SK-N-SH treated with all-trans-retinoic acid at 6 μM for 48 hours (cell line): Measurements from ENCODE around the gene ADAMTS6.

ENCODE experiments used
- ATAC-seq: fragments of 200-7000 bp; cut with Tn5 transposase; 3 replicates; pipeline ENCODE4 v1.9.1; 2020; ENCODE audit warnings: mild to moderate bottlenecking, moderate library complexity
- ARNTL ChIP-seq: fragments of 450-650 bp; formaldehyde crosslinking; IDR thresholded peaks from 2 replicates; pipeline ENCODE4 v1.5.0; 2020; ENCODE audit warnings: low read depth, mild to moderate bottlenecking, moderate library complexity, borderline replicate concordance
- BACH2 ChIP-seq: fragments of 250-450 bp; sonication (Bioruptor Pico); IDR thresholded peaks from 2 replicates; pipeline ENCODE4 v1.9.0; 2021; ENCODE audit warnings: mild to moderate bottlenecking, borderline replicate concordance
- CSRNP3 ChIP-seq: fragments of 250-450 bp; sonication (Bioruptor Pico); IDR thresholded peaks from 2 replicates; pipeline ENCODE4 v1.5.1; 2021; ENCODE audit warnings: mild to moderate bottlenecking, moderate library complexity
- ESRRG ChIP-seq: fragments of 250-450 bp; sonication (Bioruptor Pico); IDR thresholded peaks from 2 replicates; pipeline ENCODE4 v1.6.1; 2021; ENCODE audit warnings: mild to moderate bottlenecking
- GLIS3 ChIP-seq: fragments of 250-450 bp; sonication (Bioruptor Pico); IDR thresholded peaks from 2 replicates; pipeline ENCODE4 v1.5.0; 2020; ENCODE audit warnings: mild to moderate bottlenecking, moderate library complexity
- OSR1 ChIP-seq: fragments of 250-450 bp; sonication (Bioruptor Pico); IDR thresholded peaks from 2 replicates; pipeline ENCODE4 v1.8.0; 2022; ENCODE audit warnings: moderate library complexity, mild to moderate bottlenecking, inconsistent platforms
- PATZ1 ChIP-seq: fragments of 250-450 bp; sonication (Bioruptor Pico); IDR thresholded peaks from 2 replicates; pipeline ENCODE4 v1.8.0; 2020; ENCODE audit warnings: mild to moderate bottlenecking, moderate library complexity, borderline replicate concordance
- POU6F1 ChIP-seq: fragments of 250-450 bp; sonication (Bioruptor Pico); IDR thresholded peaks from 2 replicates; pipeline ENCODE4 v1.8.0; 2021; ENCODE audit warnings: low read depth, mild to moderate bottlenecking, moderate library complexity, borderline replicate concordance
- PPARA ChIP-seq: fragments of 250-450 bp; sonication (Bioruptor Pico); IDR thresholded peaks from 2 replicates; pipeline ENCODE4 v1.5.0; 2020; ENCODE audit warnings: mild to moderate bottlenecking, borderline replicate concordance
- SNAI2 ChIP-seq: fragments of 250-450 bp; sonication (Bioruptor Pico); IDR thresholded peaks from 2 replicates; pipeline ENCODE4 v1.5.0; 2020; ENCODE audit warnings: mild to moderate bottlenecking, moderate library complexity
- TCF4 ChIP-seq: fragments of 250-450 bp; sonication (Bioruptor Pico); IDR thresholded peaks from 2 replicates; pipeline ENCODE4 v1.8.0; 2021; ENCODE audit warnings: mild to moderate bottlenecking, moderate library complexity, borderline replicate concordance
- TOX ChIP-seq: fragments of 250-450 bp; sonication (Bioruptor Pico); IDR thresholded peaks from 2 replicates; pipeline ENCODE4 v1.8.0; 2021; ENCODE audit warnings: mild to moderate bottlenecking, moderate library complexity, borderline replicate concordance
- TSHZ2 ChIP-seq: fragments of 250-450 bp; sonication (Bioruptor Pico); IDR thresholded peaks from 2 replicates; pipeline ENCODE4 v1.5.0; 2020; ENCODE audit warnings: mild to moderate bottlenecking, moderate library complexity
- ZC3H10 ChIP-seq: fragments of 250-450 bp; sonication (Bioruptor Pico); IDR thresholded peaks from 2 replicates; pipeline ENCODE4 v1.5.1; 2021; ENCODE audit warnings: mild to moderate bottlenecking, moderate library complexity
- ZFP3 ChIP-seq: fragments of 250-450 bp; sonication (Bioruptor Pico); IDR thresholded peaks from 2 replicates; pipeline ENCODE4 v1.5.0; 2020; ENCODE audit warnings: mild to moderate bottlenecking, moderate library complexity
- ZFP30 ChIP-seq: fragments of 450-650 bp; formaldehyde crosslinking; IDR thresholded peaks from 2 replicates; pipeline ENCODE4 v1.5.0; 2022; ENCODE audit warnings: mild to moderate bottlenecking, moderate library complexity
- ZNF565 ChIP-seq: fragments of 450-650 bp; formaldehyde crosslinking; conservative IDR thresholded peaks from 2 replicates; pipeline ENCODE4 v1.5.0; 2020; ENCODE audit warnings: low read depth, mild to moderate bottlenecking, moderate library complexity
- ZNF70 ChIP-seq: fragments of 450-650 bp; formaldehyde crosslinking; IDR thresholded peaks from 2 replicates; pipeline ENCODE4 v1.5.0; 2020; ENCODE audit warnings: mild to moderate bottlenecking, moderate library complexity
- ZNF8 ChIP-seq: fragments of 450-650 bp; formaldehyde crosslinking; IDR thresholded peaks from 2 replicates; pipeline ENCODE4 v1.5.0; 2020; ENCODE audit warnings: mild to moderate bottlenecking, moderate library complexity

Gene ADAMTS6

GRCh38 chr5:65332591-65332990 lies 149.1 kb downstream of the ADAMTS6 start (continued):
- TF ChIP-seq ESRRG (CRISPR knock-in tag): no peak
- TF ChIP-seq ZNF8 (CRISPR knock-in tag): no peak
- TF ChIP-seq, all 23 proteins: peak for 0

- no peak for ATAC-seq
- no peak for TF ChIP-seq POU6F1 (CRISPR knock-in tag)
- no peak for TF ChIP-seq ZFP30 (CRISPR knock-in tag)
- no peak for TF ChIP-seq ZNF70
- no peak for TF ChIP-seq SNAI2 (CRISPR knock-in tag)
- no peak for TF ChIP-seq OSR1 (CRISPR knock-in tag)
- no peak for TF ChIP-seq ZC3H10 (CRISPR knock-in tag)
- no peak for TF ChIP-seq ZNF8 (CRISPR knock-in tag)
- TF ChIP-seq TSHZ2 (CRISPR knock-in tag): no peak
- no peak for TF ChIP-seq TOX (CRISPR knock-in tag)
- TF ChIP-seq PPARA: no peak
- TF ChIP-seq ESRRG (CRISPR knock-in tag): no peak
- no peak for TF ChIP-seq BACH2 (CRISPR knock-in tag)
- no peak for TF ChIP-seq ZNF565 (CRISPR knock-in tag)
Measured at GRCh38 chr5:65329266-65329665, 152.5 kb downstream of the ADAMTS6 start.

- TF ChIP-seq GLIS3 (CRISPR knock-in tag) (no peak), ZNF565 (CRISPR knock-in tag) (no peak), ZFP3 (CRISPR knock-in tag) (no peak)
- ATAC-seq: no peak
Measured at GRCh38 chr5:65327582-65327981, 154.1 kb downstream of the ADAMTS6 start.

- TF ChIP-seq ZNF8 (CRISPR knock-in tag) (no peak), ZFP30 (CRISPR knock-in tag) (no peak), SNAI2 (CRISPR knock-in tag) (no peak), TOX (CRISPR knock-in tag) (no peak), ZC3H10 (CRISPR knock-in tag) (no peak), CSRNP3 (CRISPR knock-in tag) (no peak), ZFP3 (CRISPR knock-in tag) (no peak), OSR1 (CRISPR knock-in tag) (no peak), TCF4 (CRISPR knock-in tag) (no peak), PATZ1 (no peak), BACH2 (CRISPR knock-in tag) (no peak), ARNTL (CRISPR knock-in tag) (no peak), POU6F1 (CRISPR knock-in tag) (no peak), TSHZ2 (CRISPR knock-in tag) (no peak), ZNF565 (CRISPR knock-in tag) (no peak), PPARA (no peak), ZNF70 (no peak), ESRRG (CRISPR knock-in tag) (no peak), GLIS3 (CRISPR knock-in tag) (no peak)
- 0 out of 3 replicates have a peak, but pooled peaks have one; percentile 20 for ATAC-seq
Measured at GRCh38 chr5:65326922-65327321, 154.8 kb downstream of the ADAMTS6 start.
